Spleen (tissue), 11 donors: ENCODE data around the gene LRMDA. TPM values are rescaled to one million over a fixed set of nuclear protein-coding genes. Genes with fewer than 3 reads are reported as not detected.

ENCODE experiments used
- DNase-seq: peaks from one replicate; pipeline ENCODE4 v3.0.0-alpha.2; 2020
- H3K27ac ChIP-seq, 8 donors: fragments of 200-600 bp; sonication (generic) in 7 of 8; 1 replicate in 4 of 8; 2 replicates in 4 of 8; pipeline versions ENCODE4 v1.5.0 to v1.8.0; 2016 to 2021; ENCODE audit warnings: inconsistent platforms in 4 of 8, mild to moderate bottlenecking in 4 of 8, moderate library complexity in 1 of 8
- H3K27me3 ChIP-seq, 7 donors: fragments of 200-600 bp; sonication (generic) in 6 of 7; replicated peaks in 1 of 7; 1 replicate in 4 of 7; 2 replicates in 3 of 7; pipeline versions ENCODE4 v1.5.0 to v1.8.0; 2016 to 2021; ENCODE audit warnings: inconsistent platforms in 3 of 7, mild to moderate bottlenecking in 1 of 7
- H3K36me3 ChIP-seq, 6 donors: fragments of 200-600 bp; sonication (generic) in 5 of 6; 1 replicate in 4 of 6; 2 replicates in 2 of 6; pipeline versions ENCODE4 v1.5.0 to v1.8.0; 2016 to 2021; ENCODE audit warnings: inconsistent platforms in 2 of 6
- H3K4me1 ChIP-seq, 6 donors: fragments of 200-600 bp; sonication (generic) in 5 of 6; 1 replicate in 3 of 6; 2 replicates in 3 of 6; pipeline versions ENCODE4 v1.5.0 to v1.8.0; 2016 to 2021; ENCODE audit warnings: inconsistent platforms in 3 of 6
- H3K4me3 ChIP-seq, 8 donors: fragments of 200-600 bp; sonication (generic) in 7 of 8; 1 replicate in 4 of 8; 2 replicates in 4 of 8; pipeline versions ENCODE4 v1.5.0 to v1.8.0; 2016 to 2021; ENCODE audit warnings: inconsistent platforms in 4 of 8, mild to moderate bottlenecking in 4 of 8, moderate library complexity in 2 of 8
- H3K9me3 ChIP-seq, 8 donors: fragments of 200-600 bp; sonication (generic) in 7 of 8; 1 replicate in 4 of 8; 2 replicates in 4 of 8; pipeline versions ENCODE4 v1.5.0 to v1.8.0; 2016 to 2021; ENCODE audit warnings: inconsistent platforms in 4 of 8
- POLR2A ChIP-seq, 3 donors: fragments of 450-650 bp; IDR thresholded peaks; one replicate each; pipeline ENCODE4 v1.5.1; 2017; ENCODE audit warnings: antibody characterized with exemption in 3 of 3, mild to moderate bottlenecking in 1 of 3
- POLR2AphosphoS5 ChIP-seq, 3 donors: sonication (generic); formaldehyde crosslinking; IDR thresholded peaks; one replicate each; pipeline ENCODE4 v1.5.1; 2017; ENCODE audit warnings: antibody characterized with exemption in 3 of 3
- WGBS, 5 donors: extraction: QIAGEN DNeasy Blood & Tissue Kit in 3 of 5; methylation state at CpG; one replicate each; pipeline versions ENCODE4 v1.1.5 to v1.1.7; 2013 to 2018; 5-methylcytosine and 5-hydroxymethylcytosine counted together
- intact Hi-C: fragments of 100-400 bp; cut with DNase I; formaldehyde crosslinking; loops from one replicate; pipeline ENCODE4 v1.15.0; 2023; ENCODE audit warnings: low total_unique reads
- polyA plus RNA-seq, 3 donors: library from polyadenylated mRNA; stranded (reverse); fragments of 200-250 nt; gene quantifications; one replicate each; pipeline ENCODE4 v1.2.1, GENCODE V29; 2013
- total RNA-seq, 7 donors: library from RNA; depleted of rRNA in 3 of 7; stranded (reverse); fragments of >200 nt in 3 of 7; fragmentation: NEBNext Ultra II Directional in 4 of 7; extraction: Animal tissue kit (Norgen Biotek cat#: 25700) in 4 of 7; gene quantifications; one replicate each; pipeline versions ENCODE4 v1.1.0 to v1.2.1, GENCODE V29; 2016 to 2021
- TF ChIP-seq, protein P1 (sequence below), 11 experiments: fragments of 200-600 bp in 7 of 11; fragments of 450-650 bp in 4 of 11; sonication (generic) in 4 of 11; IDR thresholded peaks in 8 of 11; conservative IDR thresholded peaks in 3 of 11; 1 replicate in 7 of 11; 2 replicates in 4 of 11; pipeline versions ENCODE4 v1.4.0 to v1.8.0; 2016 to 2021; ENCODE audit warnings: antibody characterized with exemption in 11 of 11, inconsistent platforms in 4 of 11, mild to moderate bottlenecking in 1 of 11
- donor health status: healthy with polysubstance abuse.
- donor health status: DM: no; HTN: no; CAD: no; lungs with moderate emphysema.
- donor health status: DM: no; HTN: no; CAD: no.
- donor health status: Bipolar disorder and iron deficiency.
- donor health status: healthy.
- donor health status: DM: no; HTN: no; CAD: no.
- donor health status: DM: yes; HTN: yes; CAD: no.

The LRMDA gene
- total and polyA plus RNA-seq, 10 donors = 7.3 to 46.6 (median 28.2) TPM

DNA sequence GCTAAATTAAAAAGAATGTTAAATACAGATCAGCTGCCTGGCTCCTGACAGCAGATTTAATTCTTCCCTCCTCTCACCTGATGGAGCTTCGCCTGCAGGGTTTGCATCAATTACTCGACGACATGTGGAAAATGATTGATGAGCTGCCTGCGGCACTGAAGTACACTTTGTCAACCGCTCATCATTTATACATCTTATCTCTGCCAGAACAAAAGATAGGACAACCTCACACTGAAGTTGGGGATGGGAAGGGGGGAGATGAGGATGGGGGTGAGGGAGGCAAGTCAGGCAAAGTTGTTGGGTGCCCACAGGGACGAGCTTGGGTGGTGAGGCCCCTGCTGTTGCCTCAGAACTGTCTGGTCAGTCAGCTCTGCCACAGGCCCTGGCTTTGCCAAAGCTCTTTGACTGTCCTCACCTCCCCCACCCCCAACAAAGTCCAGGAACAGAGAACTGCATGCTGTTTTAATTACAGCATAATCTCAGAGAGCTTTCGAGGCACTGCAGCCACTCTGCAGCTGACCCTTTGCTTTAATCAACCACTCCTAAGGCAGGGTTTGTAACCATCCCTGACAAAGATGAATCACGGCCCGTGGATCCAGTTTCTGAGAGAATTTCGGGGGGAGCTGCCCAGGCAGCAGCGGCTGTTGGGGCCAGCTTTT is 702.3 kb downstream of the LRMDA start:
- no peak for DNase-seq
- WGBS, 5 donors = 85 to 93% (median 89%) methylated on average over 11 of the region's 11 CpGs
- intact Hi-C loops = no loop called here
- Histone ChIP-seq H3K27ac (no peak overlapping the region), H3K4me1 (no peaks in the 10 kb centered on the region), H3K36me3 (no peaks in the 10 kb centered on the region), H3K9me3 (no peaks in the 10 kb centered on the region), H3K4me3 (no peak overlapping the region), H3K27me3 (no peaks in the 10 kb centered on the region)
- TF ChIP-seq, protein P1, sequence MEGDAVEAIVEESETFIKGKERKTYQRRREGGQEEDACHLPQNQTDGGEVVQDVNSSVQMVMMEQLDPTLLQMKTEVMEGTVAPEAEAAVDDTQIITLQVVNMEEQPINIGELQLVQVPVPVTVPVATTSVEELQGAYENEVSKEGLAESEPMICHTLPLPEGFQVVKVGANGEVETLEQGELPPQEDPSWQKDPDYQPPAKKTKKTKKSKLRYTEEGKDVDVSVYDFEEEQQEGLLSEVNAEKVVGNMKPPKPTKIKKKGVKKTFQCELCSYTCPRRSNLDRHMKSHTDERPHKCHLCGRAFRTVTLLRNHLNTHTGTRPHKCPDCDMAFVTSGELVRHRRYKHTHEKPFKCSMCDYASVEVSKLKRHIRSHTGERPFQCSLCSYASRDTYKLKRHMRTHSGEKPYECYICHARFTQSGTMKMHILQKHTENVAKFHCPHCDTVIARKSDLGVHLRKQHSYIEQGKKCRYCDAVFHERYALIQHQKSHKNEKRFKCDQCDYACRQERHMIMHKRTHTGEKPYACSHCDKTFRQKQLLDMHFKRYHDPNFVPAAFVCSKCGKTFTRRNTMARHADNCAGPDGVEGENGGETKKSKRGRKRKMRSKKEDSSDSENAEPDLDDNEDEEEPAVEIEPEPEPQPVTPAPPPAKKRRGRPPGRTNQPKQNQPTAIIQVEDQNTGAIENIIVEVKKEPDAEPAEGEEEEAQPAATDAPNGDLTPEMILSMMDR (IDR thresholded peaks at IDR 0.05 in 8 of 11, conservative IDR thresholded peaks at IDR 0.05 in 3 of 11) = no peak
- TF ChIP-seq POLR2AphosphoS5 (IDR thresholded peaks at IDR 0.05) (no peak), POLR2A (IDR thresholded peaks at IDR 0.05) (no peak)

DNA sequence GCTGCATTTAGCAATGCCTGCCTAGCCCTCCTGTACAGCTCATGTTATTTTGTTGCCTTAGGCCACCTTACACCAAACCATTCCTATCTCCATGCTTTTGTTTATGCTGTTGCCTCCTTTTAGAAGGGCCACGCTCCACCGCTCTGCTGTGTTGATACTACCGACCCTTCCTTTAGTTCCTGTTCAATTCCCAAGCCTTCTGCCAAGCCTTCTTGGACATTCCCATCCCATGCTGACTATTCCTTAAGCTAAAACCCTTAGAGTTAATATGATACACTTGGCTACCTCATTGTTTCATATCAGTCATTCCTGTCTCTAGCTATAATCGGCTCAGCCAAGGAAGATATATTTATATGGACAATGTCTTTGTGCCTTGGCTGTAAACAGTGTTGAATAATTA is 705.5 kb downstream of the LRMDA start:
- H3K27me3 ChIP-seq = no peaks in the 10 kb centered on the region
- no peak overlapping the region for H3K4me3 ChIP-seq
- H3K9me3 ChIP-seq = no peaks in the 10 kb centered on the region
- H3K36me3 ChIP-seq = no peaks in the 10 kb centered on the region
- no peaks in the 10 kb centered on the region for H3K4me1 ChIP-seq
- WGBS, 5 donors = 78 to 91% (median 89%) methylated on average over 4 of the region's 4 CpGs
- intact Hi-C loops = no loop called here
- H3K27ac ChIP-seq = no peak overlapping the region
- TF ChIP-seq POLR2AphosphoS5 (IDR thresholded peaks at IDR 0.05) = no peak
- TF ChIP-seq, protein P1 (IDR thresholded peaks at IDR 0.05 in 8 of 11, conservative IDR thresholded peaks at IDR 0.05 in 3 of 11) = no peak
- TF ChIP-seq POLR2A (IDR thresholded peaks at IDR 0.05) = no peak
- DNase-seq = no peak

DNA sequence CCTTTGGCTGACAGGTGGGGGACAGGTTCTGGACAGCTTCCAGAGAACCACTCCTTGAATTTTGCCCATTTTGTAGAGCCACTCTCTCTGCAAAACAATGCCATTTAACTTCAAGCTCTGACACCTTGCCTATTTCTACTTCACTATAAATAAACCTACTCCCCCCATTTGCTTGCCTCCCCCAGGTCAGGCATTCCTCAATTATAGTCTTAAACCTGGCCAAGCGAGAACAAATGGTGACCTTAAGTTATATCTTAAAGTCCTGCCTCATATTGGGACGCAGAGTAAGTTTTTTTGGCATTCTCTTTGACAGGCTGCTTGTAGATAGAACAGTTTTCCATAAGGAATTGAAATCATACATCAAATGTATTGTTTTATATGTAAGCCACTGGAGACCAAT is 706.9 kb downstream of the LRMDA start:
- WGBS, 5 donors = 75 to 92% (median 84%) methylated on average over 2 of the region's 2 CpGs
- no peak for DNase-seq

DNA sequence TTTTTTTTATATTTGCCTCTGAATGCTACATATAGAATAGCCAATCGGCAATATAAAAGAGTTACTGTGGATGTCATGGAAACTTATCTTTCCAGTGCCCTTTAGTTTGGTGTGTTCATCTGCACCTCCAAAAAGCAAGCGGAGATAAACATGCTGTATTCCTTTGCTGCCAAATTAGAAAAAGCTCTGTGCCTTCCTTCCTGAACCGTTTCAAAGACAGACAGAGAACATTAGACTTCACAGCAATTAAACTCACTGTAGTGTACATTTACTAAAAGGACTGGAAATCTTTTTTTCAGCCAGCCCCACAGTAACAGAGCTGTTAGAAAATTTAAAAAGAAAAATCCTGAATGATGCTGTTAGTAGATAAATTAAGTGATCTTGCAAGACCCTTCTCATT is 707.5 kb downstream of the LRMDA start:
- Histone ChIP-seq H3K9me3 (no peaks in the 10 kb centered on the region), H3K4me1 (no peaks in the 10 kb centered on the region), H3K27me3 (no peaks in the 10 kb centered on the region), H3K36me3 (no peaks in the 10 kb centered on the region), H3K4me3 (no peak overlapping the region), H3K27ac (no peak overlapping the region)
- DNase-seq = no peak
- intact Hi-C loops = no loop called here
- 71 to 78% (median 73%) methylated on average over 3 of the region's 3 CpGs for WGBS, 5 donors
- TF ChIP-seq POLR2A (IDR thresholded peaks at IDR 0.05) (no peak), POLR2AphosphoS5 (IDR thresholded peaks at IDR 0.05) (no peak)
- TF ChIP-seq, protein P1 (IDR thresholded peaks at IDR 0.05 in 8 of 11, conservative IDR thresholded peaks at IDR 0.05 in 3 of 11) = no peak

More for the DNA sequence above, 706.9 kb downstream of the LRMDA start:
- H3K9me3 ChIP-seq = no peaks in the 10 kb centered on the region
- no peaks in the 10 kb centered on the region for H3K27me3 ChIP-seq
- H3K4me1 ChIP-seq = no peaks in the 10 kb centered on the region
- H3K36me3 ChIP-seq = no peaks in the 10 kb centered on the region
- no peak overlapping the region for H3K27ac ChIP-seq
- intact Hi-C loops = no loop called here
- no peak overlapping the region for H3K4me3 ChIP-seq
- TF ChIP-seq POLR2A (IDR thresholded peaks at IDR 0.05) (no peak), POLR2AphosphoS5 (IDR thresholded peaks at IDR 0.05) (no peak)
- TF ChIP-seq, protein P1 (IDR thresholded peaks at IDR 0.05 in 8 of 11, conservative IDR thresholded peaks at IDR 0.05 in 3 of 11) = no peak
